ENCODE data around the gene DUSP10.

- TF ChIP-seq CTCF (IDR thresholded peaks at IDR 0.05; ENCODE audit: insufficient read depth, low read length, poor library complexity, severe bottlenecking) = no peak
- no peak for TF ChIP-seq EZH2phosphoT487 (conservative IDR thresholded peaks at IDR 0.05; ENCODE audit: low read length)
Measured at GRCh38 chr1:221711063-221711577, 30.8 kb downstream of the DUSP10 start.
